ENCODE measurements around the gene DHRS1.
"Not testable (repeated sequence)": the region's sequence is repeated elsewhere in the genome, so short reads cannot be mapped to it uniquely, and the experiment has no call there.

The DHRS1 gene

DNA sequence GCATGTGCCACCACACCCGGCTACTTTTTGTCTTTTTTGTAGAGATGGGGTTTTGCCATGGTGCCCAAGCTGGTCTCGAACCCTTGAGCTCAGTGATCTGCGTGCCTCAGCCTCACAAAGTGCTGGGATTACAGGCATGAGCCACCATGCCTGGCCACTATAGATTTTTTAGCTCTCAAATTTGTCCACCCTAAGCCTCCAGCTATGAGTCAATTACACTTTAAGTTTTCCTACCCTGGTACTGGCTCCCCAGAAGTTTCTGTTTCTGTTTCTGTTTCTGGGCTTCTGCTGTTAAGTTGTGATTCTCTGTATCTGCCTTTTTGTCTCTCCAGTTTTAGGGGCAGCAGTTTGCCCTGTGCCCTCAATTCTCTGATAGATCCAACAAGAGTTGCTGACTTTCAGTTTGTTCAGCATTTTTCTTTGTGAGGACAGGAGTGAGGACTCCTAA is 52.8 kb downstream of the DHRS1 start:
- no peak for DNase-seq (ENCODE audit: low read depth)

GRCh38 chr14:24245350-24245749 is 54.2 kb downstream of the DHRS1 start:
- DNase-seq (ENCODE audit: low read depth), result not testable (repeated sequence)

- DNase-seq (ENCODE audit: low read depth), result no peak
Observed at GRCh38 chr14:24243336-24243836, 56.2 kb downstream of the DHRS1 start.

- DNase-seq (ENCODE audit: low read depth), result peak; percentile 95
Observed at GRCh38 chr14:24241829-24242443, 57.6 kb downstream of the DHRS1 start.
